WTC11 (cell line): ENCODE results near the gene ZNF668. TPM values are rescaled to one million over a fixed set of nuclear protein-coding genes. Genes with fewer than 3 reads are reported as not detected.

Source experiments
- ATF1 ChIP-seq: sonication (generic); formaldehyde crosslinking; IDR thresholded peaks from 2 replicates; pipeline ENCODE4 v1.8.1; 2023; ENCODE audit warnings: mild to moderate bottlenecking, moderate library complexity, missing genetic modification reagents
- CREM ChIP-seq: sonication (generic); formaldehyde crosslinking; IDR thresholded peaks from 2 replicates; pipeline ENCODE4 v1.8.1; 2022; ENCODE audit warnings: mild to moderate bottlenecking, missing genetic modification reagents, moderate library complexity
- ESRRA ChIP-seq: sonication (generic); formaldehyde crosslinking; IDR thresholded peaks from 2 replicates; pipeline ENCODE4 v1.8.1; 2022; ENCODE audit warnings: mild to moderate bottlenecking, missing genetic modification reagents, borderline replicate concordance
- FOXJ3 ChIP-seq: sonication (generic); formaldehyde crosslinking; IDR thresholded peaks from 2 replicates; pipeline ENCODE4 v1.9.0; 2021; ENCODE audit warnings: missing genetic modification reagents, mild to moderate bottlenecking, borderline replicate concordance
- FOXK1 ChIP-seq: sonication (generic); formaldehyde crosslinking; IDR thresholded peaks from 2 replicates; pipeline ENCODE4 v1.8.0; 2022; ENCODE audit warnings: mild to moderate bottlenecking, moderate library complexity, missing genetic modification reagents
- GABPB1 ChIP-seq: sonication (generic); formaldehyde crosslinking; IDR thresholded peaks from 2 replicates; pipeline ENCODE4 v1.8.1; 2023; ENCODE audit warnings: mild to moderate bottlenecking, missing genetic modification reagents
- RORB ChIP-seq: fragments of 250-450 bp; sonication (Bioruptor Pico); IDR thresholded peaks from 2 replicates; pipeline ENCODE4 v1.9.0; 2021; ENCODE audit warnings: mild to moderate bottlenecking
- TEAD1 ChIP-seq: sonication (generic); formaldehyde crosslinking; IDR thresholded peaks from 2 replicates; pipeline ENCODE4 v1.8.0; 2022; ENCODE audit warnings: mild to moderate bottlenecking, missing genetic modification reagents
- ZNF232 ChIP-seq: sonication (generic); formaldehyde crosslinking; IDR thresholded peaks from 2 replicates; pipeline ENCODE4 v1.8.0; 2022; ENCODE audit warnings: mild to moderate bottlenecking, missing genetic modification reagents
- ZNF263 ChIP-seq: sonication (generic); formaldehyde crosslinking; IDR thresholded peaks from 2 replicates; pipeline ENCODE4 v1.8.1; 2022; ENCODE audit warnings: low read depth, mild to moderate bottlenecking, moderate library complexity, missing genetic modification reagents
- ZNF396 ChIP-seq: fragments of 250-450 bp; sonication (Bioruptor Pico); IDR thresholded peaks from 2 replicates; pipeline ENCODE4 v1.8.0; 2021; ENCODE audit warnings: mild to moderate bottlenecking, moderate library complexity, borderline replicate concordance
- total RNA-seq: library from RNA; stranded (reverse); gene quantifications from 3 replicates; pipeline ENCODE4 v1.2.3, GENCODE V29; 2021
- TF ChIP-seq, protein P1 (sequence below): sonication (generic); formaldehyde crosslinking; IDR thresholded peaks from 2 replicates; pipeline ENCODE4 v1.8.0; 2022; ENCODE audit warnings: mild to moderate bottlenecking, missing genetic modification reagents
- TF ChIP-seq, protein P2 (sequence below): fragments of 250-450 bp; sonication (Bioruptor Pico); conservative IDR thresholded peaks from 2 replicates; pipeline ENCODE4 v1.9.0; 2021; ENCODE audit warnings: mild to moderate bottlenecking
- TF ChIP-seq, protein P3 (sequence below): sonication (generic); formaldehyde crosslinking; IDR thresholded peaks from 2 replicates; pipeline ENCODE4 v1.8.1; 2022; ENCODE audit warnings: mild to moderate bottlenecking, missing genetic modification reagents, moderate library complexity, borderline replicate concordance
- TF ChIP-seq, protein P4 (sequence below): fragments of 200-600 bp; IDR thresholded peaks from 2 replicates; pipeline ENCODE4 v1.8.0; 2022; ENCODE audit warnings: antibody characterized with exemption
- TF ChIP-seq, protein P5 (sequence below): sonication (generic); formaldehyde crosslinking; IDR thresholded peaks from 2 replicates; pipeline ENCODE4 v1.8.1; 2023; ENCODE audit warnings: mild to moderate bottlenecking, missing genetic modification reagents, moderate library complexity
- TF ChIP-seq, protein P6 (sequence below): sonication (generic); formaldehyde crosslinking; IDR thresholded peaks from 2 replicates; pipeline ENCODE4 v1.8.0; 2022; ENCODE audit warnings: mild to moderate bottlenecking, missing genetic modification reagents
- TF ChIP-seq, protein P7 (sequence below): sonication (generic); formaldehyde crosslinking; IDR thresholded peaks from 2 replicates; pipeline ENCODE4 v1.8.1; 2023; ENCODE audit warnings: mild to moderate bottlenecking, missing genetic modification reagents

Gene ZNF668
- total RNA-seq, 1 experiment from 2014 or later = 17.3 TPM

DNA sequence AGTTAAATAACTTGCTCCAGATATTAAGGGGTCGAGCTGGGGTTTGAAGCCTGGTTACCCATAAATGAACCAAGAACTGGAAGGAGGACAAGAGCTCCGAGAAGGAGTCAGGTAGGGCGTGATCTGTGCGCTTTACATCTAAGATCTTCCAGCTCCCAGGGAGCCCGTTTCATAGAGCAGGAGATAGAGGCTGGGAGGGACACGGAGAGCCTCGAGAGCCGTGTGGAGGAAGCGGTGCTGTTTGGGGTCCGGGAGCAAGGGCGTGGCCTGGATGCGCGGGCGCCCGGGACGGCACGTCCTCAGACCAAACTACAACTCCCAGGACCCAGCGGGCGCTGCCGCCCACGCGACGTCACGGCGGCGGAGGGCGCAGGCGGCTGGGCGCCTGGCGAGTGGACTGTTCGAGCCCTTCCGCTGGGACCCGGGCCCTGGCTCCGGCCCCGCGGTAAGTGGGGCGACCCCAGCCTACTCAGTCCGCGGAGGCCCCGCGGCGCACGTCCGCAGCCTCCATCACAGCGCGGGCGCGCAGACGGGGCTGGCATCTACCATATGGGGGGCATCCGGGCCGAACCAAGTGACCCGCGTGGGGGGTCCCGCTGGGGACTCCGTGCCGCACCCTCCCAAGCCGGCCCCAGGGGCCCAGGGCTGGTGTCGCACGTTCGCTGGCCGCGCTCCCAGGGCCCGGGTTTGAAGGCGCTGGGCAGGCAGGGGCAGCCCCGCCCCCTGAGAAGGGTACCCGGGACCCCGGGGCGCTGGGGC, 34.2 kb upstream of the ZNF668 start, which contains the start of gene BCKDK (continued):
- TF ChIP-seq FOXK1 (CRISPR knock-in tag) = peak; percentile 67; the same call in 1 of the 2 replicates
- 0 out of 2 replicates have a peak, but pooled peaks have one; percentile 39 for TF ChIP-seq ZNF232 (CRISPR knock-in tag)
- TF ChIP-seq TEAD1 (CRISPR knock-in tag) = 0 out of 2 replicates have a peak, but pooled peaks have one; percentile 60
- TF ChIP-seq GABPB1 (CRISPR knock-in tag) = peak; percentile 58
- TF ChIP-seq, protein P1, sequence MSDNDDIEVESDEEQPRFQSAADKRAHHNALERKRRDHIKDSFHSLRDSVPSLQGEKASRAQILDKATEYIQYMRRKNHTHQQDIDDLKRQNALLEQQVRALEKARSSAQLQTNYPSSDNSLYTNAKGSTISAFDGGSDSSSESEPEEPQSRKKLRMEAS (CRISPR knock-in tag) = peak; percentile 44; the same call in 1 of the 2 replicates
- TF ChIP-seq ZNF263 = no peak
- TF ChIP-seq ESRRA (CRISPR knock-in tag) = peak; percentile 74; the same call in 1 of the 2 replicates
- TF ChIP-seq, protein P2, sequence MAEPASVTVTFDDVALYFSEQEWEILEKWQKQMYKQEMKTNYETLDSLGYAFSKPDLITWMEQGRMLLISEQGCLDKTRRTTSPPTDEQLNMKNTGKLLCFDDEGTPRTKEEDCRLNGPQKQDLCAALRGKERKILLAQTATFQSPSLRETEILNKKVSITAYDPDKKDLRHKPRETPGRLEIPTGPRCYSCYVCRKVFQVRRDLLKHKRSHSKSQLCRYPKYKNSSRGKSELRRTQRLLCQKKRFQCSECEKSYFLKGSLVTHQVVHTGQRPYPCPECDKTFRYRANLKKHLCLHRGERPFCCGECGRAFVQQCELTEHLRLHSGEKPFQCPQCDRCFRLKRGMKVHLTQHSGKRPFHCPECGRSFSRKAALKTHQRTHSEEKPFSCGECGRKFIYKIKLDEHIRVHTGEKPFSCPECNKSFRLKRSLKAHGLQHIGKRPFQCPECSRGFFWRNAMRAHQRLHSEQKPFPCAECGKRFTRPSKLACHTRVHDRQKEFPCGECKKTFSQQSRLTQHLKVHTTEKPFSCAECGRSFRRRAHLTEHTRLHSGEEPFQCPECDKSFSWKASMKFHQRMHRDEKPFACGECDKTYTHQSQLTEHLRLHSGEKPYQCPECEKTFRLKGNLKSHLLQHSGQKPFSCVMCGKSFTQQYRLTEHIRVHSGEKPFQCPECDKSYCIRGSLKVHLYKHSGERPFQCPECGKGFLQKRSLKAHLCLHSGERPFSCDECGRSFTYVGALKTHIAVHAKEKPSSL = no peak
- no peak; the same call in 1 of the 2 replicates for TF ChIP-seq ATF1 (CRISPR knock-in tag)
- TF ChIP-seq, protein P3, sequence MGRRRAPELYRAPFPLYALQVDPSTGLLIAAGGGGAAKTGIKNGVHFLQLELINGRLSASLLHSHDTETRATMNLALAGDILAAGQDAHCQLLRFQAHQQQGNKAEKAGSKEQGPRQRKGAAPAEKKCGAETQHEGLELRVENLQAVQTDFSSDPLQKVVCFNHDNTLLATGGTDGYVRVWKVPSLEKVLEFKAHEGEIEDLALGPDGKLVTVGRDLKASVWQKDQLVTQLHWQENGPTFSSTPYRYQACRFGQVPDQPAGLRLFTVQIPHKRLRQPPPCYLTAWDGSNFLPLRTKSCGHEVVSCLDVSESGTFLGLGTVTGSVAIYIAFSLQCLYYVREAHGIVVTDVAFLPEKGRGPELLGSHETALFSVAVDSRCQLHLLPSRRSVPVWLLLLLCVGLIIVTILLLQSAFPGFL (CRISPR knock-in tag) = peak; percentile 71; the same call in 1 of the 2 replicates
- TF ChIP-seq, protein P4, sequence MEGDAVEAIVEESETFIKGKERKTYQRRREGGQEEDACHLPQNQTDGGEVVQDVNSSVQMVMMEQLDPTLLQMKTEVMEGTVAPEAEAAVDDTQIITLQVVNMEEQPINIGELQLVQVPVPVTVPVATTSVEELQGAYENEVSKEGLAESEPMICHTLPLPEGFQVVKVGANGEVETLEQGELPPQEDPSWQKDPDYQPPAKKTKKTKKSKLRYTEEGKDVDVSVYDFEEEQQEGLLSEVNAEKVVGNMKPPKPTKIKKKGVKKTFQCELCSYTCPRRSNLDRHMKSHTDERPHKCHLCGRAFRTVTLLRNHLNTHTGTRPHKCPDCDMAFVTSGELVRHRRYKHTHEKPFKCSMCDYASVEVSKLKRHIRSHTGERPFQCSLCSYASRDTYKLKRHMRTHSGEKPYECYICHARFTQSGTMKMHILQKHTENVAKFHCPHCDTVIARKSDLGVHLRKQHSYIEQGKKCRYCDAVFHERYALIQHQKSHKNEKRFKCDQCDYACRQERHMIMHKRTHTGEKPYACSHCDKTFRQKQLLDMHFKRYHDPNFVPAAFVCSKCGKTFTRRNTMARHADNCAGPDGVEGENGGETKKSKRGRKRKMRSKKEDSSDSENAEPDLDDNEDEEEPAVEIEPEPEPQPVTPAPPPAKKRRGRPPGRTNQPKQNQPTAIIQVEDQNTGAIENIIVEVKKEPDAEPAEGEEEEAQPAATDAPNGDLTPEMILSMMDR = no peak
- TF ChIP-seq, protein P5, sequence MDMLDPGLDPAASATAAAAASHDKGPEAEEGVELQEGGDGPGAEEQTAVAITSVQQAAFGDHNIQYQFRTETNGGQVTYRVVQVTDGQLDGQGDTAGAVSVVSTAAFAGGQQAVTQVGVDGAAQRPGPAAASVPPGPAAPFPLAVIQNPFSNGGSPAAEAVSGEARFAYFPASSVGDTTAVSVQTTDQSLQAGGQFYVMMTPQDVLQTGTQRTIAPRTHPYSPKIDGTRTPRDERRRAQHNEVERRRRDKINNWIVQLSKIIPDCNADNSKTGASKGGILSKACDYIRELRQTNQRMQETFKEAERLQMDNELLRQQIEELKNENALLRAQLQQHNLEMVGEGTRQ (CRISPR knock-in tag) = 0 out of 2 replicates have a peak, but pooled peaks have one; percentile 17
- TF ChIP-seq CREM (CRISPR knock-in tag) = peak; percentile 76; the same call in 1 of the 2 replicates
- TF ChIP-seq, protein P6, sequence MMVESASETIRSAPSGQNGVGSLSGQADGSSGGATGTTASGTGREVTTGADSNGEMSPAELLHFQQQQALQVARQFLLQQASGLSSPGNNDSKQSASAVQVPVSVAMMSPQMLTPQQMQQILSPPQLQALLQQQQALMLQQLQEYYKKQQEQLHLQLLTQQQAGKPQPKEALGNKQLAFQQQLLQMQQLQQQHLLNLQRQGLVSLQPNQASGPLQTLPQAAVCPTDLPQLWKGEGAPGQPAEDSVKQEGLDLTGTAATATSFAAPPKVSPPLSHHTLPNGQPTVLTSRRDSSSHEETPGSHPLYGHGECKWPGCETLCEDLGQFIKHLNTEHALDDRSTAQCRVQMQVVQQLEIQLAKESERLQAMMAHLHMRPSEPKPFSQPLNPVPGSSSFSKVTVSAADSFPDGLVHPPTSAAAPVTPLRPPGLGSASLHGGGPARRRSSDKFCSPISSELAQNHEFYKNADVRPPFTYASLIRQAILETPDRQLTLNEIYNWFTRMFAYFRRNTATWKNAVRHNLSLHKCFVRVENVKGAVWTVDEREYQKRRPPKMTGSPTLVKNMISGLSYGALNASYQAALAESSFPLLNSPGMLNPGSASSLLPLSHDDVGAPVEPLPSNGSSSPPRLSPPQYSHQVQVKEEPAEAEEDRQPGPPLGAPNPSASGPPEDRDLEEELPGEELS (CRISPR knock-in tag) = peak; percentile 68; the same call in 1 of the 2 replicates
- TF ChIP-seq FOXJ3 = no peak
- TF ChIP-seq, protein P7, sequence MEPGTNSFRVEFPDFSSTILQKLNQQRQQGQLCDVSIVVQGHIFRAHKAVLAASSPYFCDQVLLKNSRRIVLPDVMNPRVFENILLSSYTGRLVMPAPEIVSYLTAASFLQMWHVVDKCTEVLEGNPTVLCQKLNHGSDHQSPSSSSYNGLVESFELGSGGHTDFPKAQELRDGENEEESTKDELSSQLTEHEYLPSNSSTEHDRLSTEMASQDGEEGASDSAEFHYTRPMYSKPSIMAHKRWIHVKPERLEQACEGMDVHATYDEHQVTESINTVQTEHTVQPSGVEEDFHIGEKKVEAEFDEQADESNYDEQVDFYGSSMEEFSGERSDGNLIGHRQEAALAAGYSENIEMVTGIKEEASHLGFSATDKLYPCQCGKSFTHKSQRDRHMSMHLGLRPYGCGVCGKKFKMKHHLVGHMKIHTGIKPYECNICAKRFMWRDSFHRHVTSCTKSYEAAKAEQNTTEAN = no peak
- TF ChIP-seq RORB (CRISPR knock-in tag) = no peak
- TF ChIP-seq ZNF396 (CRISPR knock-in tag) = no peak
